HEK293 (cell line): ENCODE data around the gene MAPT.

Source experiments
- CTCF ChIA-PET: fragments of 350-600 bp; formaldehyde crosslinking; extraction: SDS; loops from one replicate; lab custom pipeline; 2021; ENCODE audit warnings: antibody characterized with exemption; lab: Yijun Ruan, JAX
- POLR2A ChIA-PET: fragments of 300-600 bp; formaldehyde crosslinking; extraction: SDS; loops from one replicate; lab custom pipeline; 2020; ENCODE audit warnings: antibody characterized with exemption, inconsistent platforms; lab: Yijun Ruan, JAX
- H3K27ac ChIP-seq: fragments of 200-500 bp; sonication (Bioruptor generic); 2 replicates; pipeline ENCODE4 v1.5.1; 2014; ENCODE audit warnings: low read depth, low read length, control low read depth, inconsistent platforms; ENCODE audit errors: extremely low read depth
- H3K36me3 ChIP-seq, 2 experiments: fragments of 200-500 bp in 1 of 2; sonication (Bioruptor generic) in 1 of 2; 1 replicate in 1 of 2; 2 replicates in 1 of 2; pipeline ENCODE4 v1.5.1; 2014 to 2017; ENCODE audit warnings: inconsistent platforms in 2 of 2, low read length in 2 of 2; ENCODE audit not compliant: control insufficient read depth in 2 of 2, insufficient read depth in 1 of 2
- H3K4me1 ChIP-seq: fragments of 200-500 bp; sonication (Bioruptor generic); 2 replicates; pipeline ENCODE4 v1.5.1; 2014; ENCODE audit warnings: mild to moderate bottlenecking, low read length, inconsistent platforms; ENCODE audit not compliant: control insufficient read depth, insufficient read depth
- H3K4me3 ChIP-seq: 2 replicates; pipeline ENCODE4 v1.5.1; 2011; ENCODE audit warnings: low read depth, mild to moderate bottlenecking, control low read depth, low read length, moderate library complexity
- H3K9me3 ChIP-seq: fragments of 200-500 bp; sonication (Bioruptor generic); 2 replicates; pipeline ENCODE4 v1.5.1; 2014; ENCODE audit warnings: low read depth, low read length, inconsistent platforms; ENCODE audit not compliant: control insufficient read depth, insufficient read depth
- BCL11B ChIP-seq: fragments of 450-650 bp; formaldehyde crosslinking; IDR thresholded peaks from 2 replicates; pipeline ENCODE4 v1.5.1; 2016; ENCODE audit warnings: low read depth, missing biosample characterization, missing genetic modification characterization
- EGR2 ChIP-seq: fragments of 450-650 bp; formaldehyde crosslinking; IDR thresholded peaks from 2 replicates; pipeline ENCODE4 v1.5.1; 2016; ENCODE audit warnings: low read depth, missing biosample characterization, missing genetic modification characterization
- GLIS2 ChIP-seq: fragments of 450-650 bp; formaldehyde crosslinking; IDR thresholded peaks from 2 replicates; pipeline ENCODE4 v1.5.1; 2016; ENCODE audit warnings: missing biosample characterization, missing genetic modification characterization
- IKZF3 ChIP-seq: fragments of 450-650 bp; IDR thresholded peaks from 2 replicates; pipeline ENCODE4 v1.5.0; 2018; ENCODE audit warnings: missing biosample characterization, mild to moderate bottlenecking, missing genetic modification characterization, moderate library complexity
- ZBTB17 ChIP-seq: fragments of 450-650 bp; formaldehyde crosslinking; IDR thresholded peaks from 2 replicates; pipeline ENCODE4 v1.5.1; 2016; ENCODE audit warnings: missing biosample characterization, missing genetic modification characterization
- ZNF133 ChIP-seq: fragments of 450-650 bp; formaldehyde crosslinking; IDR thresholded peaks from 2 replicates; pipeline ENCODE4 v1.5.1; 2016; ENCODE audit warnings: missing biosample characterization, missing genetic modification characterization
- ZNF157 ChIP-seq: fragments of 450-650 bp; formaldehyde crosslinking; IDR thresholded peaks from 2 replicates; pipeline ENCODE4 v1.5.1; 2016; ENCODE audit warnings: missing biosample characterization, missing genetic modification characterization
- ZNF174 ChIP-seq: fragments of 450-650 bp; formaldehyde crosslinking; IDR thresholded peaks from 2 replicates; pipeline ENCODE4 v1.5.0; 2017; ENCODE audit warnings: missing biosample characterization, mild to moderate bottlenecking, missing genetic modification characterization
- ZNF2 ChIP-seq: fragments of 450-650 bp; formaldehyde crosslinking; IDR thresholded peaks from 2 replicates; pipeline ENCODE4 v1.5.1; 2016; ENCODE audit warnings: missing biosample characterization, missing genetic modification characterization
- ZNF239 ChIP-seq: fragments of 450-650 bp; formaldehyde crosslinking; IDR thresholded peaks from 2 replicates; pipeline ENCODE4 v1.5.1; 2016; ENCODE audit warnings: missing biosample characterization, missing genetic modification characterization
- ZNF266 ChIP-seq: fragments of 450-650 bp; formaldehyde crosslinking; IDR thresholded peaks from 2 replicates; pipeline ENCODE4 v1.5.1; 2016; ENCODE audit warnings: missing biosample characterization, missing genetic modification characterization, low read depth
- ZNF350 ChIP-seq: fragments of 450-650 bp; formaldehyde crosslinking; IDR thresholded peaks from 2 replicates; pipeline ENCODE4 v1.5.0; 2017; ENCODE audit warnings: missing biosample characterization, mild to moderate bottlenecking, missing genetic modification characterization
- ZNF404 ChIP-seq: fragments of 450-650 bp; formaldehyde crosslinking; IDR thresholded peaks from 2 replicates; pipeline ENCODE4 v1.5.1; 2017; ENCODE audit warnings: missing biosample characterization, missing genetic modification characterization
- ZNF416 ChIP-seq: fragments of 450-650 bp; formaldehyde crosslinking; IDR thresholded peaks from 2 replicates; pipeline ENCODE4 v1.5.1; 2016; ENCODE audit warnings: missing biosample characterization, missing genetic modification characterization
- ZXDB ChIP-seq: fragments of 450-650 bp; formaldehyde crosslinking; IDR thresholded peaks from 2 replicates; pipeline ENCODE4 v1.5.1; 2016; ENCODE audit warnings: missing biosample characterization, missing genetic modification characterization
- TF ChIP-seq, protein P1 (sequence below): fragments of 450-650 bp; formaldehyde crosslinking; IDR thresholded peaks from 2 replicates; pipeline ENCODE4 v1.5.1; 2016; ENCODE audit warnings: missing biosample characterization, missing genetic modification characterization
- TF ChIP-seq, protein P2 (sequence below): fragments of 450-650 bp; formaldehyde crosslinking; IDR thresholded peaks from 2 replicates; pipeline ENCODE4 v1.5.1; 2016; ENCODE audit warnings: missing biosample characterization, missing genetic modification characterization
- TF ChIP-seq, protein P3 (sequence below): fragments of 450-650 bp; formaldehyde crosslinking; IDR thresholded peaks from 2 replicates; pipeline ENCODE4 v1.5.1; 2016; ENCODE audit warnings: missing biosample characterization, missing genetic modification characterization
- TF ChIP-seq, protein P4 (sequence below): fragments of 450-650 bp; formaldehyde crosslinking; IDR thresholded peaks from 2 replicates; pipeline ENCODE4 v1.5.1; 2016; ENCODE audit warnings: missing biosample characterization, missing genetic modification characterization
- TF ChIP-seq, protein P5 (sequence below): IDR thresholded peaks from 2 replicates; pipeline ENCODE4 v1.6.1; 2011; ENCODE audit warnings: mild to moderate bottlenecking, low read depth, low read length, borderline replicate concordance
- TF ChIP-seq, protein P6 (sequence below): fragments of 450-650 bp; formaldehyde crosslinking; conservative IDR thresholded peaks from 2 replicates; pipeline ENCODE4 v1.5.1; 2016; ENCODE audit warnings: low read depth, missing biosample characterization, missing genetic modification characterization

Gene MAPT

DNA sequence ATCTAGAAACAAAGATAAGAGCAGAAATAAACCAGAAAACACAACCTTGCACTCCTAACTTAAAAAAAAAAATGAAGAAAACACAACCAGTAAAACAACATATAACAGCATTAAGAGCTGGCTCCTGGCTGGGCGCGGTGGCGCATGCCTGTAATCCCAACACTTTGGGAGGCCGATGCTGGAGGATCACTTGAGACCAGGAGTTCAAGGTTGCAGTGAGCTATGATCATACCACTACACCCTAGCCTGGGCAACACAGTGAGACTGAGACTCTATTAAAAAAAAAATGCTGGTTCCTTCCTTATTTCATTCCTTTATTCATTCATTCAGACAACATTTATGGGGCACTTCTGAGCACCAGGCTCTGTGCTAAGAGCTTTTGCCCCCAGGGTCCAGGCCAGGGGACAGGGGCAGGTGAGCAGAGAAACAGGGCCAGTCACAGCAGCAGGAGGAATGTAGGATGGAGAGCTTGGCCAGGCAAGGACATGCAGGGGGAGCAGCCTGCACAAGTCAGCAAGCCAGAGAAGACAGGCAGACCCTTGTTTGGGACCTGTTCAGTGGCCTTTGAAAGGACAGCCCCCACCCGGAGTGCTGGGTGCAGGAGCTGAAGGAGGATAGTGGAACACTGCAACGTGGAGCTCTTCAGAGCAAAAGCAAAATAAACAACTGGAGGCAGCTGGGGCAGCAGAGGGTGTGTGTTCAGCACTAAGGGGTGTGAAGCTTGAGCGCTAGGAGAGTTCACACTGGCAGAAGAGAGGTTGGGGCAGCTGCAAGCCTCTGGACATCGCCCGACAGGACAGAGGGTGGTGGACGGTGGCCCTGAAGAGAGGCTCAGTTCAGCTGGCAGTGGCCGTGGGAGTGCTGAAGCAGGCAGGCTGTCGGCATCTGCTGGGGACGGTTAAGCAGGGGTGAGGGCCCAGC, 107.3 kb downstream of the MAPT start:
- no peak overlapping the region for H3K4me3 ChIP-seq
- ChIA-PET POLR2A (interaction anchor here (0.7 kb wide), 1 partner anchor 38 kb away, joined by 3 read pairs; no protein-coding TSS in a partner anchor), CTCF (interaction anchor here (0.5 to 5.4 kb wide), 23 partner anchors 11 to 937 kb away, joined by 3 to 51 read pairs (median 5); partner anchors contain the start of gene KANSL1)
- peaks cover 4% of the 10 kb centered on the region; the same call in 1 of the 2 replicates for H3K4me1 ChIP-seq
- H3K9me3 ChIP-seq, result no peaks in the 10 kb centered on the region
- TF ChIP-seq ZNF133 (tag by site-specific recombination), result no peak
- TF ChIP-seq, protein P1, sequence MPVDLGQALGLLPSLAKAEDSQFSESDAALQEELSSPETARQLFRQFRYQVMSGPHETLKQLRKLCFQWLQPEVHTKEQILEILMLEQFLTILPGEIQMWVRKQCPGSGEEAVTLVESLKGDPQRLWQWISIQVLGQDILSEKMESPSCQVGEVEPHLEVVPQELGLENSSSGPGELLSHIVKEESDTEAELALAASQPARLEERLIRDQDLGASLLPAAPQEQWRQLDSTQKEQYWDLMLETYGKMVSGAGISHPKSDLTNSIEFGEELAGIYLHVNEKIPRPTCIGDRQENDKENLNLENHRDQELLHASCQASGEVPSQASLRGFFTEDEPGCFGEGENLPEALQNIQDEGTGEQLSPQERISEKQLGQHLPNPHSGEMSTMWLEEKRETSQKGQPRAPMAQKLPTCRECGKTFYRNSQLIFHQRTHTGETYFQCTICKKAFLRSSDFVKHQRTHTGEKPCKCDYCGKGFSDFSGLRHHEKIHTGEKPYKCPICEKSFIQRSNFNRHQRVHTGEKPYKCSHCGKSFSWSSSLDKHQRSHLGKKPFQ (tag by site-specific recombination), result peak; percentile 92
- no peak overlapping the region for H3K27ac ChIP-seq
- H3K36me3 ChIP-seq, result no peaks in the 10 kb centered on the region; a peak in 1 of 3 replicates

DNA sequence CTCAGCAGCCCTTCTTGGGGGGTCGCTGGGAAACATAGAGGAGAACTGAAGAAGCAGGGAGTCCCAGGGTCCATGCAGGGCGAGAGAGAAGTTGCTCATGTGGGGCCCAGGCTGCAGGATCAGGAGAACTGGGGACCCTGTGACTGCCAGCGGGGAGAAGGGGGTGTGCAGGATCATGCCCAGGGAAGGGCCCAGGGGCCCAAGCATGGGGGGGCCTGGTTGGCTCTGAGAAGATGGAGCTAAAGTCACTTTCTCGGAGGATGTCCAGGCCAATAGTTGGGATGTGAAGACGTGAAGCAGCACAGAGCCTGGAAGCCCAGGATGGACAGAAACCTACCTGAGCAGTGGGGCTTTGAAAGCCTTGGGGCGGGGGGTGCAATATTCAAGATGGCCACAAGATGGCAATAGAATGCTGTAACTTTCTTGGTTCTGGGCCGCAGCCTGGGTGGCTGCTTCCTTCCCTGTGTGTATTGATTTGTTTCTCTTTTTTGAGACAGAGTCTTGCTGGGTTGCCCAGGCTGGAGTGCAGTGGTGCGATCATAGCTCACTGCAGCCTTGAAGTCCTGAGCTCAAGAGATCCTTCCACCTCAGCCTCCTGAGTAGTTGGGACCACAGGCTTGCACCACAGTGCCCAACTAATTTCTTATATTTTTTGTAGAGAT, 108.1 kb downstream of the MAPT start:
- Histone ChIP-seq H3K27ac (no peak overlapping the region), H3K4me3 (no peak overlapping the region), H3K36me3 (no peaks in the 10 kb centered on the region; a peak in 1 of 3 replicates), H3K9me3 (no peaks in the 10 kb centered on the region), H3K4me1 (peaks cover 4% of the 10 kb centered on the region; the same call in 1 of the 2 replicates)
- POLR2A ChIA-PET, result no interaction called here
- CTCF ChIA-PET, result interaction anchor here (0.5 to 5.4 kb wide), 28 partner anchors 10 to 1126 kb away, joined by 3 to 51 read pairs (median 4); partner anchors contain the start of gene KANSL1
- TF ChIP-seq ZNF174 (no peak), ZBTB17 (tag by site-specific recombination) (peak; percentile 59), ZNF2 (tag by site-specific recombination) (peak; percentile 59; the same call in 1 of the 2 replicates), ZNF404 (tag by site-specific recombination) (no peak), GLIS2 (tag by site-specific recombination) (no peak), ZNF157 (no peak), ZNF133 (tag by site-specific recombination) (no peak), EGR2 (tag by site-specific recombination) (no peak), ZNF239 (tag by site-specific recombination) (no peak), ZNF350 (no peak), ZNF266 (no peak), ZNF416 (tag by site-specific recombination) (no peak), ZXDB (tag by site-specific recombination) (no peak), BCL11B (no peak), IKZF3 (tag by site-specific recombination) (no peak)
- TF ChIP-seq, protein P2, sequence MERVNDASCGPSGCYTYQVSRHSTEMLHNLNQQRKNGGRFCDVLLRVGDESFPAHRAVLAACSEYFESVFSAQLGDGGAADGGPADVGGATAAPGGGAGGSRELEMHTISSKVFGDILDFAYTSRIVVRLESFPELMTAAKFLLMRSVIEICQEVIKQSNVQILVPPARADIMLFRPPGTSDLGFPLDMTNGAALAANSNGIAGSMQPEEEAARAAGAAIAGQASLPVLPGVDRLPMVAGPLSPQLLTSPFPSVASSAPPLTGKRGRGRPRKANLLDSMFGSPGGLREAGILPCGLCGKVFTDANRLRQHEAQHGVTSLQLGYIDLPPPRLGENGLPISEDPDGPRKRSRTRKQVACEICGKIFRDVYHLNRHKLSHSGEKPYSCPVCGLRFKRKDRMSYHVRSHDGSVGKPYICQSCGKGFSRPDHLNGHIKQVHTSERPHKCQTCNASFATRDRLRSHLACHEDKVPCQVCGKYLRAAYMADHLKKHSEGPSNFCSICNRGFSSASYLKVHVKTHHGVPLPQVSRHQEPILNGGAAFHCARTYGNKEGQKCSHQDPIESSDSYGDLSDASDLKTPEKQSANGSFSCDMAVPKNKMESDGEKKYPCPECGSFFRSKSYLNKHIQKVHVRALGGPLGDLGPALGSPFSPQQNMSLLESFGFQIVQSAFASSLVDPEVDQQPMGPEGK, result peak; percentile 40
- TF ChIP-seq, protein P3, sequence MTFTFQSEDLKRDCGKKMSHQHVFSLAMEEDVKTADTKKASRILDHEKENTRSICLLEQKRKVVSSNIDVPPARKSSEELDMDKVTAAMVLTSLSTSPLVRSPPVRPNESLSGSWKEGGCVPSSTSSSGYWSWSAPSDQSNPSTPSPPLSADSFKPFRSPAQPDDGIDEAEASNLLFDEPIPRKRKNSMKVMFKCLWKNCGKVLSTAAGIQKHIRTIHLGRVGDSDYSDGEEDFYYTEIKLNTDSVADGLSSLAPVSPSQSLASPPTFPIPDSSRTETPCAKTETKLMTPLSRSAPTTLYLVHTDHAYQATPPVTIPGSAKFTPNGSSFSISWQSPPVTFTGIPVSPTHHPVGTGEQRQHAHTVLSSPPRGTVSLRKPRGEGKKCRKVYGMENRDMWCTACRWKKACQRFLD, result no peak
- TF ChIP-seq, protein P4, sequence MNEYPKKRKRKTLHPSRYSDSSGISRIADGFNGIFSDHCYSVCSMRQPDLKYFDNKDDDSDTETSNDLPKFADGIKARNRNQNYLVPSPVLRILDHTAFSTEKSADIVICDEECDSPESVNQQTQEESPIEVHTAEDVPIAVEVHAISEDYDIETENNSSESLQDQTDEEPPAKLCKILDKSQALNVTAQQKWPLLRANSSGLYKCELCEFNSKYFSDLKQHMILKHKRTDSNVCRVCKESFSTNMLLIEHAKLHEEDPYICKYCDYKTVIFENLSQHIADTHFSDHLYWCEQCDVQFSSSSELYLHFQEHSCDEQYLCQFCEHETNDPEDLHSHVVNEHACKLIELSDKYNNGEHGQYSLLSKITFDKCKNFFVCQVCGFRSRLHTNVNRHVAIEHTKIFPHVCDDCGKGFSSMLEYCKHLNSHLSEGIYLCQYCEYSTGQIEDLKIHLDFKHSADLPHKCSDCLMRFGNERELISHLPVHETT (tag by site-specific recombination), result no peak
- TF ChIP-seq, protein P5, sequence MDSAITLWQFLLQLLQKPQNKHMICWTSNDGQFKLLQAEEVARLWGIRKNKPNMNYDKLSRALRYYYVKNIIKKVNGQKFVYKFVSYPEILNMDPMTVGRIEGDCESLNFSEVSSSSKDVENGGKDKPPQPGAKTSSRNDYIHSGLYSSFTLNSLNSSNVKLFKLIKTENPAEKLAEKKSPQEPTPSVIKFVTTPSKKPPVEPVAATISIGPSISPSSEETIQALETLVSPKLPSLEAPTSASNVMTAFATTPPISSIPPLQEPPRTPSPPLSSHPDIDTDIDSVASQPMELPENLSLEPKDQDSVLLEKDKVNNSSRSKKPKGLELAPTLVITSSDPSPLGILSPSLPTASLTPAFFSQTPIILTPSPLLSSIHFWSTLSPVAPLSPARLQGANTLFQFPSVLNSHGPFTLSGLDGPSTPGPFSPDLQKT, result no peak
- TF ChIP-seq, protein P6, sequence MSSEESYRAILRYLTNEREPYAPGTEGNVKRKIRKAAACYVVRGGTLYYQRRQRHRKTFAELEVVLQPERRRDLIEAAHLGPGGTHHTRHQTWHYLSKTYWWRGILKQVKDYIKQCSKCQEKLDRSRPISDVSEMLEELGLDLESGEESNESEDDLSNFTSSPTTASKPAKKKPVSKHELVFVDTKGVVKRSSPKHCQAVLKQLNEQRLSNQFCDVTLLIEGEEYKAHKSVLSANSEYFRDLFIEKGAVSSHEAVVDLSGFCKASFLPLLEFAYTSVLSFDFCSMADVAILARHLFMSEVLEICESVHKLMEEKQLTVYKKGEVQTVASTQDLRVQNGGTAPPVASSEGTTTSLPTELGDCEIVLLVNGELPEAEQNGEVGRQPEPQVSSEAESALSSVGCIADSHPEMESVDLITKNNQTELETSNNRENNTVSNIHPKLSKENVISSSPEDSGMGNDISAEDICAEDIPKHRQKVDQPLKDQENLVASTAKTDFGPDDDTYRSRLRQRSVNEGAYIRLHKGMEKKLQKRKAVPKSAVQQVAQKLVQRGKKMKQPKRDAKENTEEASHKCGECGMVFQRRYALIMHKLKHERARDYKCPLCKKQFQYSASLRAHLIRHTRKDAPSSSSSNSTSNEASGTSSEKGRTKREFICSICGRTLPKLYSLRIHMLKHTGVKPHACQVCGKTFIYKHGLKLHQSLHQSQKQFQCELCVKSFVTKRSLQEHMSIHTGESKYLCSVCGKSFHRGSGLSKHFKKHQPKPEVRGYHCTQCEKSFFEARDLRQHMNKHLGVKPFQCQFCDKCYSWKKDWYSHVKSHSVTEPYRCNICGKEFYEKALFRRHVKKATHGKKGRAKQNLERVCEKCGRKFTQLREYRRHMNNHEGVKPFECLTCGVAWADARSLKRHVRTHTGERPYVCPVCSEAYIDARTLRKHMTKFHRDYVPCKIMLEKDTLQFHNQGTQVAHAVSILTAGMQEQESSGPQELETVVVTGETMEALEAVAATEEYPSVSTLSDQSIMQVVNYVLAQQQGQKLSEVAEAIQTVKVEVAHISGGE (tag by site-specific recombination), result no peak
